Mucosa of stomach (tissue), 1 donor: Measurements from ENCODE around the gene RGS6.

ENCODE experiments used
- H3K27me3 ChIP-seq: one replicate; pipeline ENCODE4 v1.7.0; 2013; ENCODE audit warnings: mild to moderate bottlenecking, low read length; ENCODE audit not compliant: control insufficient read depth, insufficient read depth
- H3K36me3 ChIP-seq: one replicate; pipeline ENCODE4 v1.7.0; 2013; ENCODE audit warnings: low read length; ENCODE audit not compliant: control insufficient read depth, insufficient read depth
- H3K4me1 ChIP-seq: one replicate; pipeline ENCODE4 v1.7.0; 2013; ENCODE audit warnings: mild to moderate bottlenecking, low read length; ENCODE audit not compliant: control insufficient read depth, insufficient read depth
- H3K4me3 ChIP-seq: one replicate; pipeline ENCODE4 v1.7.0; 2013; ENCODE audit warnings: low read length
- H3K9ac ChIP-seq: one replicate; pipeline ENCODE4 v1.7.0; 2013; ENCODE audit warnings: mild to moderate bottlenecking, low read length, moderate library complexity
- H3K9me3 ChIP-seq: one replicate; pipeline ENCODE4 v1.7.0; 2013; ENCODE audit warnings: mild to moderate bottlenecking, low read length, moderate library complexity; ENCODE audit not compliant: control insufficient read depth
- donor health status: Pancreatic carcinoma.

Gene RGS6

DNA sequence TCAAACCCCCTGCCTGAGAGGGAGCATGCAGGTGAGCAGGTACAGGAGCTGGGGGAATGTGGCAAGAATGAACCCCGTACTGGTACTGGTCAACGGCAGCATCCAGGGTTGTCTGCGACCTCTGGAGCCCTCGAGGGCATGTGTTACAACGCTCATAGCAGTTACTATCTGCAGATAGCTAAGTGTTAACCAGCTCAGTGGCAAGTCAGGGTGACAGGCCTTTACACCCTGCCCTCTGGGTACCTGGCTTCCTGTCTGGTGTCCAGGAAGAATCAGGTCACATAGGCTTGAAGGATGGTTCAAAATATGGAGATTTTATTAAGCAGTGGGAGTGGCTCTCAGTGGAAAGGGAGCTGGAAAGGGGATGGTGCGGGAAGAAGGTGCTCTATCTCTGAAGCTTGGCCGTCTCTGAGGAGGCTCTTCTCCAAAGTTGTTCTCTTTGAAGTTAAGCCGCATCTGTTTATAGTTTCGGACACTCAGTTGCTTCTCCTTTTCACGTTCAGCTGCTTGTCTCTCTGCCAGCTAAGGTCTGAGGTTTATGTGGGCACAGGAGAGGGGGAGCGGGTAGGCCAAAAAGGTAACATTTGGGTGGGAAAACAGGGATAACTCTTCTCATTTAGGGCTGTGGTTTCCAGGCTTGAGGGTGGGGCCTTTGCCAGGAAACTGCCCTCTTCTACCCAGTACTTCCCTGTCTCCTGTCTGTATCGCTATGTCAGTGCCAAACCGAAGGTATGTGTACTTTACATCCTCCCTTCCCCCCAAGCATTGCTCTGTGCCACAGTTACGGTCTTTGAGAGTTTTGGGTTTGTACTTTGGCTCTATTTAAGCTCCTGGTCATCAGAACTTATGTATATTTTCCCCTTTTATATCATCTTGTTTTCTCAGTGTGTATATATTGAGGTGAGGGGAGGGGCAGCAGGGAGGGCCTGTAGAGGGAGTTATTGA lies 305.8 kb downstream of the RGS6 start:
- H3K4me3 ChIP-seq, result no peak overlapping the region
- no peaks in the 10 kb centered on the region for H3K9me3 ChIP-seq
- no peaks in the 10 kb centered on the region for H3K4me1 ChIP-seq
- H3K9ac ChIP-seq, result no peak overlapping the region
- no peaks in the 10 kb centered on the region for H3K36me3 ChIP-seq
- H3K27me3 ChIP-seq, result no peaks in the 10 kb centered on the region

DNA sequence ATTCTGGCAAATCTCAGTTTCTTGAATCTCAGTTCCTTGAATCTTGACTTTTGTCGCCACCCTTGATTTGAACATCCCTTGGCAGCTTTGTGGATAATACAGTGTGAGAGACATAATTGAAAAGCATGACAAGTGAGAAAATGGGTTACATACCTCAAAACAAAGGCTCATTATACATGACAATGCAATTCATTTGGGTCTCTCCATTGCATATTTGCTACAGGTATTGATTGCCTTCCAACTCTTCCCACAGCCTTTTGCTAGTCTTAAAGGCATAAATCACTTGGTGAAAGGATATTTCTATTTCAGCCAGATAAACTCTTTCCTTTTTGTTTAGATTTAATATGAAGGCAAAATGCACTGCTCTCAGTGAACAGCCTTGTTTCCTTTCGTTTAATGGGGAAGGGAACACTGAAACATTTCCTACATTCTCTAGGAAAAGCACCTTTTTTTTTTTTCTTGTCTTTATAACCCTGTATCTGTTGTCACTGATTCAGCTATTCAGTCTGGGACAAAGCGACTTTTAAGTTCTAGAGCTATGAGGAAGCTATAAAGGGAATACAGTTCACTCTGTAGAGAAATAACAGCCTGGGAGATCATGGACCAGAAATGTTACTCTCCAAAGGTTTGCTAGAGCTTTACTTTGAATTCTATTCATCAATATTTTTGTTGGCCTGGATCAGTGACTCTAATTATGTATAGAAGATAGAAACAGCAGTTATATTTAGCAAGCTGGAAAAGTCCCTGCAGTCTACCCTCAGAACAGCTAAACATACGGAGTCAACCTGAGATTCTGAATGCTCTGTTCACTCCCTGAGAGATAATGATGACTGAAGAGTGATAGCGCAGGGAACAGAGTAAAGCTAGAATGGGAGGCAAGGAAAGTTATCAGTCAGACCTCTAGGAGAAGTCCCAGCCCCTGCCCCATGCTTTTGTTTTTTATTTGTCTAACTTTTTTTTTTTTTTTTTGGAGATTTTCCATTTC lies 311.4 kb downstream of the RGS6 start:
- H3K9ac ChIP-seq, result no peak overlapping the region
- no peak overlapping the region for H3K4me3 ChIP-seq
- H3K36me3 ChIP-seq, result no peaks in the 10 kb centered on the region
- H3K4me1 ChIP-seq, result no peaks in the 10 kb centered on the region
- no peaks in the 10 kb centered on the region for H3K27me3 ChIP-seq
- no peaks in the 10 kb centered on the region for H3K9me3 ChIP-seq

DNA sequence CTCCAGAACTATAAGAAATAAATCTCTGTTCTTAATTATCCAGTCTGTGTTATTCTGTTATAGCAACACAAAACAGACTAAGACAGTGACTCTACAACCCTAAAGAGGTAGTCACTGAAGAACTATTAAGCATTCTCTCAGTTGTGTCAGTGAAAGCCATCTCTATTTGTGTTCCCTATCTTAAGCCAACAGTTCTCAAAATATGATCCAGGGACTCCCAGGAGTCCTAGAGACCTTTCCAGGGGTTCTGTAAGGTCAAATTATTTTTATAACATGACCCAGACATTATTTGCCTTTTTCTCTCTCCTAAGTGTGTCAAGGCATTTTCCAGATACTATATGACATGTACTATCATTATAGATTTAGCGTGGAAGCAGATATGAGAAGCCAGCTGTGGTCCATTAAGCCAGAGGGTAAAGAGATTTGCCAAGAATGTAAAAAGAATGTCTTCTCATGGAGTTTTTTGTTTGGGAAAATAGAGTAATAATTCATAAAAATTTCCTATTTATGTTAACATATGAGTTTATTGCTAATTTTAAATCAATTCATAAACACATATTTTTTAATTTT lies 315.8 kb downstream of the RGS6 start:
- no peak overlapping the region for H3K9ac ChIP-seq
- no peaks in the 10 kb centered on the region for H3K27me3 ChIP-seq
- H3K36me3 ChIP-seq, result no peaks in the 10 kb centered on the region
- no peaks in the 10 kb centered on the region for H3K9me3 ChIP-seq
- H3K4me3 ChIP-seq, result no peak overlapping the region
- no peaks in the 10 kb centered on the region for H3K4me1 ChIP-seq

DNA sequence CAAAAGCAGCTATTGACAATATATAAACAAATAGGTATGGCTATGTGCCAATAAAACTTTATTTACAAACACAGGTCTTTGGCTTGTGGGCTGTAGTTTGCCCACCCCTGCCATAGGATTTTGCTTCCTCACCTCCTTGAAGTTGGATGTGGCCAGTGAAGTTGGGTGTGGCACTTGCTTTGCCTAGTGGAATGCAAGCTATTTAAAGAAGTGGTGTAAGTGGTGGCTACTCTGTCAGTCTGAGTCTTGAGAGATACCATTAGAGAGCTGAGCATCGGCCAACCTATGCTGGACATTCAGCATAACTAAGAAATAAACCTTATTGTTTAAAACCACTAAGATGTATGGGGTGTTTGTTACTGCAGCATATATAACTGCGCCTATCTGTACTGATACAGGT lies 321.3 kb downstream of the RGS6 start:
- no peak overlapping the region for H3K9ac ChIP-seq
- H3K27me3 ChIP-seq, result no peaks in the 10 kb centered on the region
- H3K4me3 ChIP-seq, result no peak overlapping the region
- no peaks in the 10 kb centered on the region for H3K4me1 ChIP-seq
- H3K9me3 ChIP-seq, result no peaks in the 10 kb centered on the region
- no peaks in the 10 kb centered on the region for H3K36me3 ChIP-seq

GRCh38 chr14:72254202-72254936 lies 322.1 kb downstream of the RGS6 start:
- no peaks in the 10 kb centered on the region for H3K27me3 ChIP-seq
- no peaks in the 10 kb centered on the region for H3K9me3 ChIP-seq
- H3K4me3 ChIP-seq, result no peak overlapping the region
- no peak overlapping the region for H3K9ac ChIP-seq
- H3K36me3 ChIP-seq, result no peaks in the 10 kb centered on the region
- no peaks in the 10 kb centered on the region for H3K4me1 ChIP-seq

- Histone ChIP-seq H3K27me3 (no peaks in the 10 kb centered on the region), H3K4me1 (no peaks in the 10 kb centered on the region), H3K36me3 (no peaks in the 10 kb centered on the region), H3K4me3 (no peak overlapping the region), H3K9me3 (no peaks in the 10 kb centered on the region), H3K9ac (no peak overlapping the region)
Observed at GRCh38 chr14:72254937-72255472, 322.8 kb downstream of the RGS6 start.

GRCh38 chr14:72256055-72256454 lies 323.8 kb downstream of the RGS6 start:
- no peaks in the 10 kb centered on the region for H3K27me3 ChIP-seq
- no peaks in the 10 kb centered on the region for H3K36me3 ChIP-seq
- no peaks in the 10 kb centered on the region for H3K4me1 ChIP-seq

DNA sequence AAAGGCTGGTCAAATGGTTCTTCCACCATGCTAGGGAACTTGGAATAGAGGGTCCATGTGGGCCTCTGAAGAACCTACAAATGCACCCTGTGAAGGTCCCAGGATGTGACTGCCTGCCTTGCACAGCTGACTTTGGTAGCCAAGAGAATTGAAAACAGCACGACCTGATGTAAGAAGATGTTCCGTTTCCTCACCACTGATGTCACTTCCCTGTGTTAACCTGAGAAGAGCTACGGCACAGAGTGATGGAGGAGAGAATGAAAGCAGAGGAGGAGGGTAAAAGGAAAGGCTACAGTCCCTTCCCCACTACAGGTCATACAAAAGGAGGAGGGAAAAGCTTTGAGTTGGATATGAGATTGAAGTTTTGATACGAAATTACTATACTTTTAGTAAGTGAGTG lies 328.8 kb downstream of the RGS6 start:
- no peaks in the 10 kb centered on the region for H3K27me3 ChIP-seq
- H3K4me3 ChIP-seq, result no peak overlapping the region
- no peaks in the 10 kb centered on the region for H3K36me3 ChIP-seq
- H3K4me1 ChIP-seq, result no peaks in the 10 kb centered on the region
- H3K9me3 ChIP-seq, result no peaks in the 10 kb centered on the region
- no peak overlapping the region for H3K9ac ChIP-seq

More at GRCh38 chr14:72256055-72256454, 323.8 kb downstream of the RGS6 start:
- H3K9me3 ChIP-seq, result no peaks in the 10 kb centered on the region
- no peak overlapping the region for H3K4me3 ChIP-seq
- H3K9ac ChIP-seq, result no peak overlapping the region

GRCh38 chr14:72262771-72263170 lies 330.5 kb downstream of the RGS6 start:
- no peaks in the 10 kb centered on the region for H3K27me3 ChIP-seq
- no peaks in the 10 kb centered on the region for H3K36me3 ChIP-seq
- H3K4me1 ChIP-seq, result no peaks in the 10 kb centered on the region
- no peaks in the 10 kb centered on the region for H3K9me3 ChIP-seq
- no peak overlapping the region for H3K9ac ChIP-seq
- no peak overlapping the region for H3K4me3 ChIP-seq

GRCh38 chr14:72264716-72265115 lies 332.5 kb downstream of the RGS6 start:
- Histone ChIP-seq H3K4me3 (no peak overlapping the region), H3K4me1 (no peaks in the 10 kb centered on the region), H3K9ac (no peak overlapping the region), H3K9me3 (no peaks in the 10 kb centered on the region), H3K36me3 (no peaks in the 10 kb centered on the region), H3K27me3 (no peaks in the 10 kb centered on the region)

GRCh38 chr14:72270147-72270727 lies 338.0 kb downstream of the RGS6 start:
- Histone ChIP-seq H3K27me3 (no peaks in the 10 kb centered on the region), H3K9ac (no peak overlapping the region), H3K4me1 (no peaks in the 10 kb centered on the region), H3K36me3 (no peaks in the 10 kb centered on the region), H3K9me3 (no peaks in the 10 kb centered on the region), H3K4me3 (no peak overlapping the region)
